ENCODE measurements around the gene TSKS.

Gene TSKS

DNA sequence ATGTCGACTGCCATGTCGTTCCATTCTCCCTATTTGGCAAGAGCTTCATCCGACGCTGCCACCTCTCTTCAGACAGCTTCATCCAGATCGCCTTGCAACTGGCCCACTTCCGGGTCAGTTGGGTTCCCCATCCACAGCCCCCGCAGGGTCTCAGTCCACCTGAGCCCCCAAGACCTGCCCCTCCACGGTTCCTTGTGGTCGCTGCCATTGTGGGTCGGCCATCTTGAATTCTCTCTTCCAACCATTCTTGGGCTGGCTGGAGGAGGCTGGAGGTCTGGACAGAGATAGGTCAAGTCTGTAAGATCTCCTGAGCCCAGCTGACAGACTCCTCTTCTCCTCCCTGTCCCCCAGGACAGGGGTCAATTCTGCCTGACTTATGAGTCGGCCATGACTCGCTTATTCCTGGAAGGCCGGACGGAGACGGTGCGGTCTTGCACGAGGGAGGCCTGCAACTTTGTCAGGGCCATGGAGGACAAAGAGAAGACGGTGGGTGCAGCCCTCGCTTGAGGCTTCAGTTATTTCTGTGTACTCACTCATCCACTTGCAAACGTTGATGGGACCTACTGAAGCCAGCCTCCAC, 52.6 kb downstream of the TSKS start:
- DNase-seq = no peak

- no peak for DNase-seq
These were observed 57.2 kb downstream of the TSKS start for GRCh38 chr19:49705919-49706318.

DNA sequence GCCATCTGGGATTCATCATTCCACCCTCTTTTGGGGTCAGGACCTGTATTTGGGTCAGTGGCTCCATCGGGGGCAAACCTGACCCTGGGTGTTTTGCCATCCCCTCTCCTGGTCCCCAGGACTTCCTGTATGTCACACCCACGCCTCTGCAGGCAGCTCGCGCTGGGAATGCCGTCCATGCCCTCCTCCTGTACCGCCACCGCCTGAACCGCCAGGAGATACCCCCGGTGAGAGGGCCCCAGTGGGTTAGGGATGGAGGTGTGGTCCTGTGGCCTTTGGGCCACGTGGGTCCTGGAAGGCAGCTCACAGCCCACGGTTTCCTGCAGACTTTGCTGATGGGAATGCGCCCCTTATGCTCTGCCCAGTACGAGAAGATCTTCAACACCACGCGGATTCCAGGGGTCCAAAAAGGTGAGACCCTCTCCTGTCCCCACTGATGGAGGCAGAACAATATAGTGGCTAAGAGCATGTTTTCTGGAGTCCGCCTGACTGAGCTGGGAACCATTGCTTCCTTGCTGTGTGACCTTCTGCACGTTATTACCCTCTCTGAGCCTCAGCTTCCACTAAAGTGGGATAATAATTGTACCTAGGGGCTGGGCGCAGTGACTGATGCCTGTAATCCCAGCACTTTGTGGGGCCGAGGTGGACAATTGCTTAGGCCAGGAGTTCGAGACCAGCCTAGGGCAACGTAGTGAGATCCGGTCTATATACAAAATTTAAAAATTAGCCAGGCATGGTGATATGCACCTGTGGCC, 58.0 kb downstream of the TSKS start:
- DNase-seq = no peak

- no peak for DNase-seq
These were observed 61.8 kb downstream of the TSKS start for GRCh38 chr19:49701271-49701786.

DNA sequence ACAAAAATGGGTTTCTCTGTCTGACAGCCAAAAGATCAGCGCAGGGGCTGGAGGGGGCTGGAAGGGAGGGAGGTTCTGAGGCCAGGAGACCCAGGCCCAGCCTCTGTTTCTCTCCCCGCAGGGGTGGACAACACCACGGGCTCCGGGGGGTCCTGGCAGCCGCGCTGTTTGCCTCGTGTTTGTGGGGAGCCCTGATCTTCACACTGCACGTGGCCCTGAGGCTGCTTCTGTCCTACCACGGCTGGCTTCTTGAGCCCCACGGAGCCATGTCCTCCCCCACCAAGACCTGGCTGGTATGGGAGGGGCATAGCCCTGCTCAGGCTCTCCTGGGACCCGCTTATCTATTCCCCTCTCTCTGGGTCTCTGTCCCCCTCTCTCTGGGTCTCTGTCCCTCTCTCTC, 62.5 kb downstream of the TSKS start:
- DNase-seq = no peak

DNA sequence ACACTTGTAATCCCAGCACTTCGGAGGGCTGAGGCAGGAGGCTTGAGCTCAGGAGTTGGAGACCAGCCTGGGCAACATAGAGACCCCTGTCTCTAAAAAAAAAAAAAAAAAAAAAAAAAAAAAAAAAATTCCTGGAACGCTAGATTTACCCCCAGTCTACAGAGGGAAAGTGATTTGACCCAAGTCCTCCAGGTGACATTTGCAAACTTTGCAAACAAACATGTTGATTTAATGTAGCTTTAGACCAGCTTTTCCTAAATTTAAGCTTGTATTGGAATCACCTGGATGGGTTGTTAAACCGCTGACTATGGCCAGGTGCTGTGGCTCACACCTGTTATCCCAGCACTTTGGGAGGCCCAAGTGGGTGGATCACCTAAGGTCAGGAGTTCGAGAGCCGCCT, 63.7 kb downstream of the TSKS start:
- no peak for DNase-seq

- DNase-seq = no peak
These were observed 66.2 kb downstream of the TSKS start for GRCh38 chr19:49696865-49697264.

- no peak for DNase-seq
These were observed 67.0 kb downstream of the TSKS start for GRCh38 chr19:49696115-49696514.

- DNase-seq = no peak
These were observed 71.0 kb downstream of the TSKS start for GRCh38 chr19:49692147-49692506.

GRCh38 chr19:49691243-49692146, 71.6 kb downstream of the TSKS start:
- no peak for DNase-seq

- DNase-seq = peak; percentile 30
These were observed 72.4 kb downstream of the TSKS start, which contains the start of gene CPT1C for GRCh38 chr19:49690656-49691242. Gene CPT1C, plus strand, starts transcription at chr19:49691116. Its CDS starts 1,137 bp downstream, at chr19:49692253.

DNA sequence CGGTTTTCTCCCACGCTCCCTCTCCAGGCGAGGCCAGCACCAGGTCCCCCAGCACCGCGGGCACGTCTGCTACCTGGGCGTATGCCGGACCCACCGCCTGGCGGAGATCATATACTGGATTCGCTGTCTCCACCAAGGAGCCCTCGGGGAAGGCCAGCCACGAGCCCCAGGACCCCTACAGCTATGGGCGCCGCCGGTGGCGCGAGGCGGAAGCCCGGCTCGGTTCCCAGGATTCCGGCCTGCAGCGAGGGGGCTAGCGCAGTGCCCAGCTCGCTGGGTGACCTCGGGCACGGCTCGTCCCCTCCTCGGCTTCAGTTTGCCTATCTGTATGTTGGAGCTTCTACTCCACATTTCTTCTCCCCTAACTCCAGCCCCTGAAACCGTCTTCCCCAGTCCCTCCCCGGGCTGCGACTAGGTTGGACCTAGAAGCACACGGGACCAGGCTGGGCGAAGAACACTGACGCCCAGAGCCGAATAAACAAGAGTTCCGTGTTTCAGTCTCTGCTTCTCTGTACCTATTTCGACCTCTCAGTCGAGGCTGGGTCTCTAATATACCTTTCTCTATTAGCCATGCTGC, 72.9 kb downstream of the TSKS start:
- DNase-seq = no peak

Measured in T-helper 9 cell (primary cell).